ENCODE data around the gene PTPRT.

GRCh38 chr20:42987376-42988114 is 202.2 kb downstream of the PTPRT start:
- TF ChIP-seq CTCF (IDR thresholded peaks at IDR 0.05; ENCODE audit: insufficient read depth, low read length, poor library complexity, severe bottlenecking) (no peak), EZH2phosphoT487 (conservative IDR thresholded peaks at IDR 0.05; ENCODE audit: low read length) (no peak)

All from SU-DHL-6 (cell line).